ENCODE measurements around the gene PIP5K1C.

DNA sequence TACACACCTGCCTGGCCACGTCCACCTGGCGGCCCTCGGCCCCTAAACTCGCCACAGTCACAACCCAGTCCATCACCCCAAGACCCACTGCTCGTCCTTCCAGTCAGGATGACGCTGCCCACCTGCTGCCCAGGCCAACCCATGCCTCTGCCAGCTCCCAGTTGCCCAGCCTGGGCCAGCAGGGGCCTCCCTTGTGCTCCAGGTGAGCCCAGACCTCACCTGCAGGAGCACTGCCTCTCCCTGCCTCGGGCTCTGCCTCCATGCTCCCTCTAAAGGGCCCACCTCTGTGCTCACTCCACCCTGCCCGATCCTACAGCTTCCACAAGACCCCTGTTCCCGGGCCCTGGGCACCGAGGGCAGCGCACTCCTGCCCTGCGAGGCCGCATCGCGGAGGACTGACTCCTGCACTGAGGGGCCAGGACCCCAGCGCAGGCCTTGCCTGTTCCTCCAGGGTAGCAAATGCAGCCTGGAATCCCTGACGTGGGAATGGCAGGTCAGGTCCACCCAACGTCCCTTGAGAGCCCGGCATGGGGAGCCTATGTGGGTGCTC is 65.7 kb downstream of the PIP5K1C start:
- no peak for TF ChIP-seq POLR2A (IDR thresholded peaks at IDR 0.05)
- TF ChIP-seq, protein P1, sequence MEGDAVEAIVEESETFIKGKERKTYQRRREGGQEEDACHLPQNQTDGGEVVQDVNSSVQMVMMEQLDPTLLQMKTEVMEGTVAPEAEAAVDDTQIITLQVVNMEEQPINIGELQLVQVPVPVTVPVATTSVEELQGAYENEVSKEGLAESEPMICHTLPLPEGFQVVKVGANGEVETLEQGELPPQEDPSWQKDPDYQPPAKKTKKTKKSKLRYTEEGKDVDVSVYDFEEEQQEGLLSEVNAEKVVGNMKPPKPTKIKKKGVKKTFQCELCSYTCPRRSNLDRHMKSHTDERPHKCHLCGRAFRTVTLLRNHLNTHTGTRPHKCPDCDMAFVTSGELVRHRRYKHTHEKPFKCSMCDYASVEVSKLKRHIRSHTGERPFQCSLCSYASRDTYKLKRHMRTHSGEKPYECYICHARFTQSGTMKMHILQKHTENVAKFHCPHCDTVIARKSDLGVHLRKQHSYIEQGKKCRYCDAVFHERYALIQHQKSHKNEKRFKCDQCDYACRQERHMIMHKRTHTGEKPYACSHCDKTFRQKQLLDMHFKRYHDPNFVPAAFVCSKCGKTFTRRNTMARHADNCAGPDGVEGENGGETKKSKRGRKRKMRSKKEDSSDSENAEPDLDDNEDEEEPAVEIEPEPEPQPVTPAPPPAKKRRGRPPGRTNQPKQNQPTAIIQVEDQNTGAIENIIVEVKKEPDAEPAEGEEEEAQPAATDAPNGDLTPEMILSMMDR (IDR thresholded peaks at IDR 0.05): no peak

All from ovary (tissue), 3 donors.